Aorta (tissue), 5 donors: ENCODE results near the gene OPTC. TPM values are rescaled to one million over a fixed set of nuclear protein-coding genes. Genes with fewer than 3 reads are reported as not detected.
A peak's percentile ranks its signal among the peaks of the same experiment; 100 is the strongest.

ENCODE experiments used
- ATAC-seq: fragments of 200-7000 bp; cut with Tn5 transposase; one replicate; pipeline ENCODE4 v1.9.1; 2022; ENCODE audit warnings: moderate library complexity; ENCODE audit not compliant: low FRiP score
- DNase-seq, 2 donors: peaks; one replicate each; pipeline ENCODE4 v3.0.0-alpha.2; 2020
- H3K27ac ChIP-seq, 2 donors: one replicate each; pipeline ENCODE4 v1.5.1; 2013; ENCODE audit warnings: low read length in 2 of 2, mild to moderate bottlenecking in 2 of 2, moderate library complexity in 2 of 2, control low read depth in 1 of 2, inconsistent platforms in 1 of 2, low read depth in 1 of 2
- H3K27me3 ChIP-seq, 2 donors: one replicate each; pipeline ENCODE4 v1.6.1; 2013; ENCODE audit warnings: control low read depth in 1 of 2, low read length in 1 of 2, mild to moderate bottlenecking in 1 of 2, moderate library complexity in 1 of 2; ENCODE audit not compliant: insufficient read depth in 2 of 2, control insufficient read depth in 1 of 2
- H3K36me3 ChIP-seq, 2 donors: one replicate each; pipeline ENCODE4 v1.6.1; 2013; ENCODE audit warnings: control low read depth in 1 of 2, low read length in 1 of 2, mild to moderate bottlenecking in 1 of 2; ENCODE audit not compliant: insufficient read depth in 2 of 2, control insufficient read depth in 1 of 2
- H3K4me1 ChIP-seq, 2 donors: one replicate each; pipeline ENCODE4 v1.6.1; 2013; ENCODE audit warnings: low read length in 2 of 2, control low read depth in 1 of 2, mild to moderate bottlenecking in 1 of 2, moderate library complexity in 1 of 2; ENCODE audit not compliant: insufficient read depth in 2 of 2, control insufficient read depth in 1 of 2
- H3K4me3 ChIP-seq, 2 donors: one replicate each; pipeline ENCODE4 v1.5.1; 2013; ENCODE audit warnings: low read length in 2 of 2, control low read depth in 1 of 2, mild to moderate bottlenecking in 1 of 2
- H3K9me3 ChIP-seq: one replicate; pipeline ENCODE4 v1.6.1; 2013; ENCODE audit warnings: mild to moderate bottlenecking, low read length; ENCODE audit not compliant: control insufficient read depth
- WGBS, 2 donors: extraction: QIAGEN DNeasy Blood & Tissue Kit; methylation state at CpG; one replicate each; pipeline ENCODE4 v1.1.7; 2013; 5-methylcytosine and 5-hydroxymethylcytosine counted together
- intact Hi-C, 2 donors: fragments of 100-400 bp; cut with DNase I; formaldehyde crosslinking; loops; one replicate each; pipeline versions ENCODE4 v1.14.2 to v1.15.0; 2022
- polyA plus RNA-seq, 2 donors: library from polyadenylated mRNA; stranded (reverse); fragments of 200-250 nt; gene quantifications; one replicate each; pipeline ENCODE4 v1.2.3, GENCODE V29; 2013
- total RNA-seq, 2 donors: library from RNA; stranded (reverse); fragmentation: NEBNext Ultra II Directional; extraction: Animal tissue kit (Norgen Biotek cat#: 25700); gene quantifications; one replicate each; pipeline ENCODE4 v1.2.1, GENCODE V29; 2021
- donor health status: healthy with polysubstance abuse.
- donor health status: Bipolar disorder and iron deficiency.
- donor health status: DM: no; HTN: no; CAD: no.
- donor health status: DM: no; HTN: no; CAD: no.
- donor health status: DM: yes; HTN: yes; CAD: no.

The OPTC gene
- total and polyA plus RNA-seq, 4 donors, result 0.56 TPM; not detected in 3

GRCh38 chr1:203525685-203526084 is 31.7 kb downstream of the OPTC start:
- ATAC-seq (no peak), DNase-seq (no peak)
- intact Hi-C loops, result no loop called here
- H3K4me1 ChIP-seq, result no peaks in the 10 kb centered on the region
- WGBS, 2 donors, result 97 to 98% methylated on average over 3 of the region's 3 CpGs
- H3K27me3 ChIP-seq, result no peaks in the 10 kb centered on the region
- no peak overlapping the region for H3K27ac ChIP-seq
- no peaks in the 10 kb centered on the region for H3K36me3 ChIP-seq
- H3K9me3 ChIP-seq, result no peaks in the 10 kb centered on the region
- H3K4me3 ChIP-seq, result no peak overlapping the region

DNA sequence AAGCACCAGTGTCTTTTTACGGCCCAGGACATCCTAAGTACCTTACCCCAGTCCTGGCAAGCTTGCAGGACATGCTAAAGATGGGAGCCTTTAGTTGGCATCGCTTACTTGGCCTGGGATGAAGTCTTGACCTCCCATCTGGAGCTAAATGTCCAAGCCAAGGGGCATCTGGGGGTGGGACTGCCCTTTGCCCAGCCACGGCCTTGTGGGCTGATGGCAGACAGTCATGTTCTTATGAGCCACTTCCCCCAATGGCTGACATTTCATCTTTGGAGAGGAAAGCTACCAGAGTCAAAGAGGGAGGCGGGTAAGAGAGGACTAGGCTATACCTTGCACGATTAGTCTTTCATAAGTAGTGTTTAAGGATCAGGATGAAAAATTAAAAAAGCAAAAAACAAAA is 32.2 kb downstream of the OPTC start:
- ATAC-seq (no peak), DNase-seq (no peak)
- no peaks in the 10 kb centered on the region for H3K27me3 ChIP-seq
- intact Hi-C loops, result no loop called here
- no peaks in the 10 kb centered on the region for H3K9me3 ChIP-seq
- no peak overlapping the region for H3K27ac ChIP-seq
- 93 to 97% methylated on average over 5 of the region's 5 CpGs for WGBS, 2 donors
- H3K4me3 ChIP-seq, result no peak overlapping the region
- H3K4me1 ChIP-seq, result no peaks in the 10 kb centered on the region
- H3K36me3 ChIP-seq, result no peaks in the 10 kb centered on the region

- intact Hi-C loops, result no loop called here
- H3K9me3 ChIP-seq, result no peaks in the 10 kb centered on the region
- no peaks in the 10 kb centered on the region for H3K4me1 ChIP-seq
- H3K27ac ChIP-seq, result no peak overlapping the region
- ATAC-seq (no peak), DNase-seq (no peak)
- H3K36me3 ChIP-seq, result no peaks in the 10 kb centered on the region
- 31 to 33% methylated on average over 6 of the region's 6 CpGs for WGBS, 2 donors
- H3K27me3 ChIP-seq, result no peaks in the 10 kb centered on the region
- H3K4me3 ChIP-seq, result no peak overlapping the region
Measured at GRCh38 chr1:203526572-203526971, 32.6 kb downstream of the OPTC start.

DNA sequence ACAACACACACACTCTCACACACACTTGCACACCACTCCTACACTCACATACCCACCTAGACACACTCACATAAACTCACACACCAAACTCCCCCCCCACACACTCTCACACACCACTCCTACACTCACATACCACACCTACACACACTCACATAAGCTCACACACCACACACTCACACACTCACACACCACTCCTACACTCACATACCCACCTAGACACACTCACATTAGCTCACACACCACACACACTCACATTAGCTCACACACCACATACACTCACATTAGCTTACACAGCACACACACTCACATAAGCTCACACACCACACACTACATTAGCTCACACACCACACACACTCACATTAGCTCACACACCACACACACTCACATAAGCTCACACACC is 33.1 kb downstream of the OPTC start:
- DNase-seq (no peak), ATAC-seq (no peak)
- Histone ChIP-seq H3K4me1 (no peaks in the 10 kb centered on the region), H3K27ac (no peak overlapping the region), H3K9me3 (no peaks in the 10 kb centered on the region), H3K27me3 (no peaks in the 10 kb centered on the region), H3K4me3 (no peak overlapping the region), H3K36me3 (no peaks in the 10 kb centered on the region)
- intact Hi-C loops, result no loop called here

GRCh38 chr1:203528063-203528462 is 34.1 kb downstream of the OPTC start:
- ATAC-seq, result no peak
- H3K9me3 ChIP-seq, result no peaks in the 10 kb centered on the region
- H3K36me3 ChIP-seq, result no peaks in the 10 kb centered on the region
- intact Hi-C loops, result no loop called here
- no peaks in the 10 kb centered on the region for H3K27me3 ChIP-seq
- no peak overlapping the region for H3K4me3 ChIP-seq
- 98% methylated on average over 3 of the region's 3 CpGs for WGBS, 2 donors
- H3K4me1 ChIP-seq, result no peaks in the 10 kb centered on the region
- H3K27ac ChIP-seq, result no peak overlapping the region
- no peak for DNase-seq

- Histone ChIP-seq H3K4me3 (no peak overlapping the region), H3K27ac (no peak overlapping the region), H3K4me1 (peaks cover 0 to 1% of the 10 kb centered on the region in 2 donors), H3K36me3 (no peaks in the 10 kb centered on the region), H3K9me3 (no peaks in the 10 kb centered on the region), H3K27me3 (no peaks in the 10 kb centered on the region)
- intact Hi-C loops, result no loop called here
- 77 to 78% methylated on average over 6 of the region's 6 CpGs for WGBS, 2 donors
- DNase-seq, result no peak
- no peak for ATAC-seq
Measured at GRCh38 chr1:203528976-203529835, 35.3 kb downstream of the OPTC start.

- Histone ChIP-seq H3K4me3 (no peak overlapping the region), H3K36me3 (no peaks in the 10 kb centered on the region), H3K27me3 (no peaks in the 10 kb centered on the region), H3K9me3 (no peaks in the 10 kb centered on the region), H3K4me1 (peaks cover 0 to 4% of the 10 kb centered on the region in 2 donors), H3K27ac (no peak overlapping the region)
- intact Hi-C loops, result no loop called here
- DNase-seq, result no peak
- 92 to 98% methylated on average over 3 of the region's 3 CpGs for WGBS, 2 donors
- ATAC-seq, result no peak
Measured at GRCh38 chr1:203531063-203531462, 37.1 kb downstream of the OPTC start.

GRCh38 chr1:203534012-203534411 is 40.1 kb downstream of the OPTC start:
- no peak overlapping the region for H3K4me3 ChIP-seq
- DNase-seq (no peak), ATAC-seq (no peak)
- peaks cover 0 to 9% of the 10 kb centered on the region in 2 donors for H3K4me1 ChIP-seq
- intact Hi-C loops, result no loop called here
- H3K9me3 ChIP-seq, result no peaks in the 10 kb centered on the region
- H3K27ac ChIP-seq, result peak overlapping the region in 1 of 2 donors; percentile 51
- no peaks in the 10 kb centered on the region for H3K36me3 ChIP-seq
- H3K27me3 ChIP-seq, result no peaks in the 10 kb centered on the region

DNA sequence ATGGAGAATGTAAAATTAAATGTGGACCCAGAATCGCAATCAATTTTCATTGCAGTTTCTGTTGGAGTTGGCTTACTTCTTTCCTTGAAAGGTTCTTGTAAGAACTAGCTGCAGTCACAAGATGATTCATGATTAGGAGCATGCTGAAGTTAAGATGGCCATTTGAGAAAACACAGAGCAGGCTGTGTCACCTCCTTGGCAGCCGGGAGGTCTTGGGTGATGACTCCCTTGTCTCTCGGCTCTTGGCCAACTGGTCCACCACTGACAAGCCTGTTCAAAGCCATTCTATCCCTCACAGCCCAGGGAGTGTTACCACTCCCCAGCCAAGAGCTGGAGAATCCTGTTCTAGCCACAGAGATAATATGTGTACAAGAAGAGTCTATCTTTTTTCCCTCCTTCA is 40.6 kb downstream of the OPTC start:
- Histone ChIP-seq H3K4me1 (peaks cover 0 to 9% of the 10 kb centered on the region in 2 donors), H3K4me3 (no peak overlapping the region), H3K9me3 (no peaks in the 10 kb centered on the region), H3K27ac (peak overlapping the region in 1 of 2 donors; percentile 51), H3K27me3 (no peaks in the 10 kb centered on the region), H3K36me3 (no peaks in the 10 kb centered on the region)
- peak; percentile 34 for ATAC-seq
- intact Hi-C loops, result no loop called here
- peak; percentile 87 to 90 for DNase-seq
- 8 to 9% methylated on average over 3 of the region's 3 CpGs for WGBS, 2 donors
